ENCODE results near the gene ANKRD24. TPM values are rescaled to one million over a fixed set of nuclear protein-coding genes. Genes with fewer than 3 reads are reported as not detected.

Gene ANKRD24
- total RNA-seq, 1 donor: 0.99 TPM

DNA sequence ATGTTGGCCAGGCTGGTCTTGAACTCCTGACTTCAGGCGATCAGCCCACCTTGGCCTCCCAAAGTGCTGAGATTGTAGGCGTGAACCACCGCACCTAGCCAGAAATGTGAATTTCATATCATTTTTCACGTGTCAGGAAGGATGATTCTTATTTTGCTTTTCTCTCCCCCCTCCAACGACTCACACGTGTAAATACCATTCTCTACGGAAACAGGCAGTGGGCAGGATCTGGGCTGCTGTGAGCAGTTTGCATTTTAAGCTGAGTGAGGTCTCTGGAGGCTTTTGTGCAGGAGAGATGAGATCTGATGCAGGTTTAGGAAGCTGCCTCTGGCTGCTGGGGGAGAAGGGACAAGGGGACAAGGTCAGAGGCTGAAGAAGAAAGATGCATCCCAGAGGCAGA, 11.9 kb downstream of the ANKRD24 start:
- TF ChIP-seq, protein P1, sequence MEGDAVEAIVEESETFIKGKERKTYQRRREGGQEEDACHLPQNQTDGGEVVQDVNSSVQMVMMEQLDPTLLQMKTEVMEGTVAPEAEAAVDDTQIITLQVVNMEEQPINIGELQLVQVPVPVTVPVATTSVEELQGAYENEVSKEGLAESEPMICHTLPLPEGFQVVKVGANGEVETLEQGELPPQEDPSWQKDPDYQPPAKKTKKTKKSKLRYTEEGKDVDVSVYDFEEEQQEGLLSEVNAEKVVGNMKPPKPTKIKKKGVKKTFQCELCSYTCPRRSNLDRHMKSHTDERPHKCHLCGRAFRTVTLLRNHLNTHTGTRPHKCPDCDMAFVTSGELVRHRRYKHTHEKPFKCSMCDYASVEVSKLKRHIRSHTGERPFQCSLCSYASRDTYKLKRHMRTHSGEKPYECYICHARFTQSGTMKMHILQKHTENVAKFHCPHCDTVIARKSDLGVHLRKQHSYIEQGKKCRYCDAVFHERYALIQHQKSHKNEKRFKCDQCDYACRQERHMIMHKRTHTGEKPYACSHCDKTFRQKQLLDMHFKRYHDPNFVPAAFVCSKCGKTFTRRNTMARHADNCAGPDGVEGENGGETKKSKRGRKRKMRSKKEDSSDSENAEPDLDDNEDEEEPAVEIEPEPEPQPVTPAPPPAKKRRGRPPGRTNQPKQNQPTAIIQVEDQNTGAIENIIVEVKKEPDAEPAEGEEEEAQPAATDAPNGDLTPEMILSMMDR (IDR thresholded peaks at IDR 0.05; ENCODE audit: insufficient read depth, low read length): no peak
- no peak overlapping the region for H3K4me3 ChIP-seq (ENCODE audit: low read depth, low read length)
- DNase-seq (ENCODE audit: low read depth): no peak

- no peak overlapping the region for H3K4me3 ChIP-seq (ENCODE audit: low read depth, low read length)
- TF ChIP-seq, protein P1 (IDR thresholded peaks at IDR 0.05; ENCODE audit: insufficient read depth, low read length): no peak
- DNase-seq (ENCODE audit: low read depth): no peak
Observed at GRCh38 chr19:4196009-4196408, 13.5 kb downstream of the ANKRD24 start.

- DNase-seq (ENCODE audit: low read depth): no peak
- H3K4me3 ChIP-seq (ENCODE audit: low read depth, low read length): no peak overlapping the region
- TF ChIP-seq, protein P1 (IDR thresholded peaks at IDR 0.05; ENCODE audit: insufficient read depth, low read length): no peak
Observed at GRCh38 chr19:4196587-4197148, 14.2 kb downstream of the ANKRD24 start.

- DNase-seq (ENCODE audit: low read depth): no peak
- no peak overlapping the region for H3K4me3 ChIP-seq (ENCODE audit: low read depth, low read length)
- TF ChIP-seq, protein P1 (IDR thresholded peaks at IDR 0.05; ENCODE audit: insufficient read depth, low read length): no peak
Observed at GRCh38 chr19:4197228-4197624, 14.7 kb downstream of the ANKRD24 start.

- no peak overlapping the region for H3K4me3 ChIP-seq (ENCODE audit: low read depth, low read length)
- TF ChIP-seq, protein P1 (IDR thresholded peaks at IDR 0.05; ENCODE audit: insufficient read depth, low read length): no peak
- DNase-seq (ENCODE audit: low read depth): no peak
Observed at GRCh38 chr19:4197625-4198466, 15.4 kb downstream of the ANKRD24 start.

GRCh38 chr19:4198467-4199126, 16.1 kb downstream of the ANKRD24 start:
- no peak for DNase-seq (ENCODE audit: low read depth)
- no peak overlapping the region for H3K4me3 ChIP-seq (ENCODE audit: low read depth, low read length)
- TF ChIP-seq, protein P1 (IDR thresholded peaks at IDR 0.05; ENCODE audit: insufficient read depth, low read length): no peak
